HG03097 (cell line): ENCODE data around the gene IL6R.
"Not testable (repeated sequence)": the region's sequence is repeated elsewhere in the genome, so short reads cannot be mapped to it uniquely, and the experiment has no call there.

Source experiments
- ATAC-seq: cut with Tn5 transposase; IDR thresholded peaks from one replicate; pipeline ENCODE4 v1.9.1; 2021; ENCODE audit not compliant: unreplicated experiment, low FRiP score

Gene IL6R

GRCh38 chr1:154478639-154479038 lies 73.5 kb downstream of the IL6R start:
- ATAC-seq = no peak

DNA sequence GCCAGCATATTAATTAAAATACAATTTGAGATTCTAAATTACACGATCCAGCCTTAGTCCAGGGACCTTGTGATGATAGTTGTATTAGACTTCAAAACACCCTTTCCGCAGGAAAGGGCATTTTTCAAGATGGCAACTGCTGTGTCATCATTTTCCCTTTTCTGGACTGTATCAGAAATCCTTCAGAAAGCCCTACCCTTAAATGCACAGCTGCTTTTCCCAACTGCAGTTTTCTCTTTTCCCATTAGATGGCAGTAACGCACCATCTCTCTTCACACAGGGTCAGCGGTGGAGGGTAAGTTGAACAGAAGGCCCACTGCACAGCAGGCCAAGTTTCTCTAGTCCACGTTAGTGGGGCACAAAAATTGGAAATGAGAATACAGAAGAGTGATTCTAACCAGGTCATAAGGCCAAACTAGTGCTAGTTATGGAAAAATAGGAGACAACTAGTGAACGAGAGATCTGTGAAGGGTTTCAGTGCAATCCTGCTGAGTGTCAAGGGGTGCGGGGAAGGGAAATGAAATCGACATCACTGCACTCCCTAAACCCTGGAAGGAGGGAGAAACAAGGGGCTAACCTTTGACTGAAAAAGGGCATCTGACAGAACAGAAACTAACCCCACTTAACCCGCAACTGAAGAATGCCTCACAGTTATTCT lies 74.8 kb downstream of the IL6R start:
- peak; percentile 57 for ATAC-seq

DNA sequence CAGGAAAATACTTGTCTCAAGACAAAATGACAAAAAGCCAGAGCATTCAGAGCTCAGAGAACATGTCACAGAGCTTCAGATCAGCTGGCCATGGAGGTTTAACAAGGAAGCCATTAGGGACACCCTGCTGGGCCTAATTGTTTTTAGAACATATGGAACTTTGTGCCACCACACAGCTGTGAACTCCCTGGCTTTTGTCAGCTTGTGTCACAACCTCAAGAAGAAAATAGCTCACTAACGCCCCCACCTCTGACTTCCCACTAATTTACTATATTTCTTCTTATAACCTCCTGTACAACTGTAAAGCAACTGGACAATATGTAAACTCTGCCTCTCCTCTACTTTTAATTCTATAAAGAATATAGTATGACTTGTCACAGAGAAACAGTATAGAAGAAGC lies 75.9 kb downstream of the IL6R start:
- no peak for ATAC-seq

- ATAC-seq = no peak
These were observed 79.0 kb downstream of the IL6R start for GRCh38 chr1:154483941-154484803.

GRCh38 chr1:154485106-154485505 lies 80.0 kb downstream of the IL6R start:
- no peak for ATAC-seq

- no peak for ATAC-seq
These were observed 80.9 kb downstream of the IL6R start for GRCh38 chr1:154485910-154486496.

DNA sequence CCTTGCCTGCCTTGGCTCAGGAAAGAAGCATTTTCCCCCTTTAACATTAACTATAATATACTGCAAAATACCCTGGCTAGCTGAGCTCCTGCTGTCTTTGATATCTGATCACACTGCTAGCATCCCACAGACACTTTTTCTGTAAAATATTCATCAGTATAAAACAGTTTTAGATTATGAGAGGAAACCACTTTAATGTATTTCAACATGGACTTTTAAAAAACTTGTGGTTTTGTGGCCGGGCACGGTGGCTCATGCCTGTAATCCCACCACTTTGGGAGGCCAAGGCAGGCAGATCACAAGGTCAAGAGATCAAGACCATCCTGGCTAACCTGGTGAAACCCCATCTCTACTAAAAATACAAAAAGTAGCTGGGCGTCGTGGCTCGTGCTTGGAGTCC lies 81.6 kb downstream of the IL6R start:
- ATAC-seq = not testable (repeated sequence)

GRCh38 chr1:154488922-154489321 lies 83.8 kb downstream of the IL6R start:
- no peak for ATAC-seq

DNA sequence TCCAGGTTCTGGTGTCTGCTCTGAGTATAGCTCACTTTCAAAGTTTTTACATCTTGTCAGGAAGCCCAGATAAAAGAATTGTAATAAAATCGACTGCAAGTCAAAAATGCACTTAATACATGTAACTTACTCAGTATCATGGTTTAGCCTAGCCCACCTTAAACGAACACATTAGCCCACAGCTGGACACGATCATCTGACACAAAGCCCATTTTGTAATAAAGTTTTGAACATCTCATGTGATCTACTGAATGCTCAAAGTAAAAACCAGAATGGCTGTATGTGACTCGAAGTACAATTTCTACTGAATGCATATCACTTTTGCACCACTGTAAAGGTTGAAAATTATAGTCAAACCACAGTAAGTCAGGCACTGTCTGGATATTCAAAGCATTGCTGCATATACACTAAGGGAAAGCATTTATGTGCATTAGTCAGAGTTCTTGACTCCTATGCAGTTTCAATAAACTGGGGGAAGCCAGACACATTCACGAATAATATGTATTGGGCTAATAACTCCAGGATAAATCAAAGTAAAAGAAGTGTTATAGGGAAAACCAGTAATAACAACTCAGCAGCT lies 84.6 kb downstream of the IL6R start:
- no peak for ATAC-seq

- no peak for ATAC-seq
These were observed 85.2 kb downstream of the IL6R start for GRCh38 chr1:154490317-154490716.

- no peak for ATAC-seq
These were observed 87.0 kb downstream of the IL6R start for GRCh38 chr1:154492115-154492514.

DNA sequence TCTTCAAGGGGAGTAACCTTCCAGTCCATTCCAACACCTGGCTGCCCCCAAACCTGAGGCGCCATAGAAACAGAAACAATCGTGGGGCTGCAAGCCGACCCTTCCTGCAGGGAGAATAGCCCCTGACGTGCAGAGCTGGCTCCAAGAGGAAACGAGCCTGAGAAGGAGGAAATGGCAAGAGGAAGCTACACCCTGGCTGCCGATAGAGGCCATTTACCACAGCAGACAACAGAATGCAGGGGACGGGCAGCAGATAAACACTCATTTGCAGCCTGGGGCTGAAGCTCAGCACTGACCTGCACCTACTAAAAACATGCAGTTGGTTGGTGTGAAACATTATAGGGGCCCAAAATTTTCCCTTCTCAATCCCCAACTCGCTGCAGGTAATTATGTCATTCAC lies 88.1 kb downstream of the IL6R start:
- ATAC-seq = no peak

DNA sequence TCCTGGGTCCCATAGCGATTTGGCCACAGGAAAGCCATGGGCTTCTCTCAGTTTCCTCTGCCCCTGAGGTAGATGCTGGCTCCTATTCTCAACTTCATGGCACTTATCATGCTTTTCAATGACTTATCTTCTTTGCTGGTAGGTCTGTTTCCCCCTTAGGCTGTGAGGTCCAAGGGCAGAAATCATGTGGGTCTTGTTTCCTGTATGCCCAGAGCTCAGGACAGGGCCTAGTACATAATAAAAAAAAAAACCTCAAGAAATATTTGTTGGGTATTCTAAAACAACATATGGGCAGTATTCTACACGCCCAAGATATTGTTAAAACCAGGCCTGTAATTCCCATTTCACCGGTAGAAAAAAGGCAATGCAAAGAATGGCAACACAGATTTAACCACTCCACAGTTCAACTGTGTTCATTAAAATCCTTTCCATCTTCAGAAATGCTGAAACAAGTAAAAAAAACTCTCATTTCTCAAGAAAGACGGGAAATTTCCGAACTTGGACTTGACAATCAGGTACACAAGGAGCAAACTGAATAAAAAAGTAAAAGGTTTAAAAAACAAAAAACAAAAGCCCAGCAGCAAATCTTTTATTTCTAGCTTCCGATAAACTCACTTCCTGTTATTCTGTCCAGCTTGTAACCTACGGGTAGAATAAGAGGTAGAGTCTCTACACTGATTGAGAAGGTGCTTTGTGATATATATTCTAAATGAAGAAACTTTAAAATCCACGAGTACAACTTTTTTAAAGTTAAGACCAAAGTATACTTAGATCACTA lies 90.5 kb downstream of the IL6R start:
- ATAC-seq = no peak

- no peak for ATAC-seq
These were observed 91.2 kb downstream of the IL6R start for GRCh38 chr1:154496383-154496782.

GRCh38 chr1:154497026-154497806 lies 92.1 kb downstream of the IL6R start:
- no peak for ATAC-seq

DNA sequence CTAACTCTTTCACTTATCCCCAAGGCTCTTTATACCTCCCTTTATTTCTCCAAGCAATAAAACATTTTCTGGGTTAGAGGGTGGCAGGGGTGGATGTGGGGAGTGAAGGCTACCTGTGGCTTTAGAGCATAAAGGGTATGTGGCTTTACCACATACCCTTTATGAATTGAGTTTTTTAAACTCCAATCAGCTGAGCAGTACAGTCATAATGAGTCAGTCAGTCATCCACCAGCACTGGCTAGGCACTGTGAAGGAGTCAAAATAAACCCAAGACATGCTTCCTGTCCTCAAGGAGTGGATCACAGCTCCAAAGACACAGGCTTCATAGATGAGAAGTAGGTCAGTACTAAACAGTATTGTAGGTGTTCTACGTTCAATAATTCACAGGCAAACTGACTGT lies 94.3 kb downstream of the IL6R start:
- ATAC-seq = no peak

- ATAC-seq = no peak
These were observed 95.4 kb downstream of the IL6R start for GRCh38 chr1:154500533-154500932.

GRCh38 chr1:154501423-154502065 lies 96.4 kb downstream of the IL6R start:
- ATAC-seq = no peak

DNA sequence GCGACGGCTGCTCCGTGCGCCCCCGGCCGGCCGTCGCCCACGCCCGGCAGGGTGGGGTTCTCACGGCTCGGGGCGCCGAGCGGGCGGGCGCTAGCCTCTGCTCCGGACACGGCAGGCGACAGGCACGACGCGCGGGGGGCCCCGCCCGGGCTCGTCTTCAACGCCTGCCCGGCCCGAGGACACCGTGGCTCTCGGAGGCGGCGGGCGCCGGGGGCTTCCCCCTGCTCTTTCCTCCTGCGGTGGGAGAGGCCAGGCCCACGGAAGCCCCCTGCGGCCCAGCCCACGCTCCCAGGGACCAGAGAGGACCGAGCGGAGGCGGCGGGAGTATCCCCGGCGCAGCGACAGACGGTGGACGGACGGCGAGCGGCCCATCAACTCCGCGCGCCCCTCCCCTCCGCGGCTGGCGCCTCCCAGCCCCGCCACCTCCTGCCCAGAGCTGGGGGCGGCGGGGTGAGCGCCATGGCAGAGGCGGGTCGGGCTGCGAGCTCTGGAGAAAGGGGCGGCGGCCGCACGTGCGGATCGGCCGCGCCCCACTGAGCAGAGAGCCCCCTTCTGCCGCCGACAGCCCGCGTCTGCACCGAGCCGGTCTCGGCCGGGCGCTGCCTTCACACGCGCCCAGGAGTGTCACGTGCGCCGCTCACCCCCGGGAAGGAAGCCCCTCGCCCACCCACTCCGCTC lies 97.1 kb downstream of the IL6R start, which contains the start of the genes SHE and TDRD10:
Gene SHE, minus strand, starts transcription at position 347 of the 678 bp plus-strand sequence. CDS start 386 bp downstream, outside the sequence.
Gene TDRD10, plus strand, starts transcription at position 154 of the 678 bp plus-strand sequence. CDS start 4,685 bp downstream, outside the sequence.
- ATAC-seq = no peak
